Measurements from ENCODE around the gene ADCY4. TPM values are rescaled to one million over a fixed set of nuclear protein-coding genes. Genes with fewer than 3 reads are reported as not detected.
"Not testable (repeated sequence)": the region's sequence is repeated elsewhere in the genome, so short reads cannot be mapped to it uniquely, and the experiment has no call there.

The ADCY4 gene
- total and polyA plus RNA-seq, 9 donors: 7.8 to 33.3 (median 11.9) TPM

DNA sequence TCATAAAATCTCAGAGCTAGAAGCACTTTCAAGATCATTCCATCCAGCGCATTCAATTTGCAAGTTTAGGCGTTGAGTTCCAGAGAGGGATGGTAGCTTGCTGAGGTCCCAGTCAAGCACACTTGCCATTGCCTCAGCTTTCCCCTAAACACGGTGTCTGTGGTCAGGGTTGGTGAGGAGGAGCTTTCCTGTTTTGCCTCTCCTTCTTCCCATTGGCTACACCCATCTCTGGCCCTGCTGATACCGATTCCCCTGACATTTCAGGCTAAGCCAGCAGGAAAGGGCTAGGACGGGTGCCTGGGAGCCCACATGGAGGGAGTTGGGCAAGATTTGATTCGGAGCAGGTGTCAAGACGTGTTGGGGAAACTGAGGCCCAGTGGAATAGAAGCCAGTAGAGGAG is 42.3 kb upstream of the ADCY4 start:
- intact Hi-C loops (cut with DNase I): no loop called here
- Histone ChIP-seq H3K4me3 (no peak overlapping the region), H3K4me1 (ENCODE audit: insufficient read depth) (peaks cover 5% of the 10 kb centered on the region), H3K36me3 (no peaks in the 10 kb centered on the region), H3K27ac (no peak overlapping the region), H3K9me3 (no peaks in the 10 kb centered on the region), H3K27me3 (no peaks in the 10 kb centered on the region)
- WGBS, 3 donors: 77 to 80% (median 78%) methylated on average over 7 of the region's 7 CpGs
- TF ChIP-seq POLR2A (IDR thresholded peaks at IDR 0.05) (no peak), CTCF (IDR thresholded peaks at IDR 0.05) (no peak), EP300 (IDR thresholded peaks at IDR 0.05) (no peak)
- DNase-seq: no peak

DNA sequence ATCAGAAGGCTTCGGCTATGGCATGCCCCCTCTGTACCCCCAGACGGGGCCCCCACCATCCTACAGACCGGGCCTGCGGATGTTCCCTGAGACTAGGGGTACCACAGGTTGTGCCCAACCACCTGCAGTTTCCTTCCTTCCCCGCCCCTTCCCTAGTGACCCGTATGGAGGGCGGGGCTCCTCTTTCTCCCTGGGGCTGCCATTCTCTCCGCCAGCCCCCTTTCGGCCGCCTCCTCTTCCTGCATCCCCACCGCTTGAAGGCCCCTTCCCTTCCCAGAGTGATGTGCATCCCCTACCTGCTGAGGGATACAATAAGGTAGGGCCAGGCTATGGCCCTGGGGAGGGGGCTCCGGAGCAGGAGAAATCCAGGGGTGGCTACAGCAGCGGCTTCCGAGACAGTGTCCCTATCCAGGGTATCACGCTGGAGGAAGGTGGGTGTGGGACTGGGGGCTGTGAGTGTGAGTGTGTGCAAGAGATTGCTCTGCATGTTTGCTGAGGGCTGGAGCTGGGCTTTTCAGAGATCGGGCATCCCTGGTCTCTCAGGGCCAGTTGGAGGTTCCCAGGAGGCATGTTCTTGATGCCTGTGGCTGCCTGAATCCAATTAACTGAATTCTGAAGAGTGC is 41.7 kb upstream of the ADCY4 start:
- 75 to 80% (median 75%) methylated on average over 16 of the region's 16 CpGs for WGBS, 3 donors
- no peak overlapping the region for H3K4me3 ChIP-seq
- no peak overlapping the region for H3K27ac ChIP-seq
- intact Hi-C loops (cut with DNase I): no loop called here
- peaks cover 5% of the 10 kb centered on the region for H3K4me1 ChIP-seq (ENCODE audit: insufficient read depth)
- H3K27me3 ChIP-seq: no peaks in the 10 kb centered on the region
- H3K36me3 ChIP-seq: no peaks in the 10 kb centered on the region
- no peak for TF ChIP-seq CTCF (IDR thresholded peaks at IDR 0.05)
- TF ChIP-seq POLR2A (IDR thresholded peaks at IDR 0.05): no peak
- TF ChIP-seq EP300 (IDR thresholded peaks at IDR 0.05): no peak
- no peak for DNase-seq
- no peaks in the 10 kb centered on the region for H3K9me3 ChIP-seq

DNA sequence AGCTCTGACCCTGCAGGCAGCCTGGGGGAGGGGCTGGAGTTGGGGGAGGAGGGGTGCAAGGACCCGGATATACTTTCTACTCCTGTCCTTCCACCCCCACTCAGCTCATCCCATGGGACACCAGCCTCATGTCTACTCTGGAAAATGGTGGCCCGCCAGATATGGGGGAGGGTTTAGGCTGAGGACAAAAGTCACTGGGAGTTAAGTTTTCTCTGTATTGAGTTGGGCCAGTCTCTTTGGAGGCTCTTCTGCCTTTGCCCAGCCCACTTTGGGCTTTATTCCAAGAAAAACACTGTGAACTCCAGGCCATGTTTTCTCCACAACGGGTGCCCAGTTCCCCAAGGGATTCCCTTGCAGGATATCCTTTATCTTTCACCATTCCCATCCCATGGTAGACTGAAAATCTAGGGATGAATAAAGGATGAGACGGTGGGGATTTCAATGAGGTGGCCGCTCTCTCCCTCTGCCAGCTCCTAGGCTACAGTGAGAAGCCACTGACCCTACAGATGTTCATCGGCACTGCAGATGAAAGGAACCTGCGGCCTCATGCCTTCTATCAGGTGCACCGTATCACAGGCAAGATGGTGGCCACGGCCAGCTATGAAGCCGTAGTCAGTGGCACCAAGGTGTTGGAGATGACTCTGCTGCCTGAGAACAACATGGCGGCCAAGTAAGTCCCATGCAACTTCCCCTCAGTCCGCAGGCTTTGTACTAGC is 38.0 kb upstream of the ADCY4 start:
- 75 to 77% (median 76%) methylated on average over 12 of the region's 12 CpGs for WGBS, 3 donors
- DNase-seq: peak in 2 of 5 donors; percentile 35 to 51
- Histone ChIP-seq H3K4me1 (ENCODE audit: insufficient read depth) (peaks cover 9% of the 10 kb centered on the region), H3K27me3 (no peaks in the 10 kb centered on the region), H3K4me3 (no peak overlapping the region), H3K9me3 (no peaks in the 10 kb centered on the region), H3K27ac (no peak overlapping the region), H3K36me3 (no peaks in the 10 kb centered on the region)
- intact Hi-C loops (cut with DNase I): no loop called here
- TF ChIP-seq EP300 (IDR thresholded peaks at IDR 0.05): no peak
- no peak for TF ChIP-seq CTCF (IDR thresholded peaks at IDR 0.05)
- no peak for TF ChIP-seq POLR2A (IDR thresholded peaks at IDR 0.05)

- DNase-seq; H3K36me3 ChIP-seq; H3K4me1 ChIP-seq (ENCODE audit: insufficient read depth); H3K4me3 ChIP-seq; H3K27me3 ChIP-seq; H3K9me3 ChIP-seq; intact Hi-C loops (cut with DNase I): not testable (repeated sequence)
- WGBS, 3 donors: 83 to 87% (median 86%) methylated on average over 3 of the region's 3 CpGs
- peak overlapping the region in 1 of 2 donors; percentile 3 for H3K27ac ChIP-seq
Observed at GRCh38 chr14:24371605-24372004, 36.7 kb upstream of the ADCY4 start.

DNA sequence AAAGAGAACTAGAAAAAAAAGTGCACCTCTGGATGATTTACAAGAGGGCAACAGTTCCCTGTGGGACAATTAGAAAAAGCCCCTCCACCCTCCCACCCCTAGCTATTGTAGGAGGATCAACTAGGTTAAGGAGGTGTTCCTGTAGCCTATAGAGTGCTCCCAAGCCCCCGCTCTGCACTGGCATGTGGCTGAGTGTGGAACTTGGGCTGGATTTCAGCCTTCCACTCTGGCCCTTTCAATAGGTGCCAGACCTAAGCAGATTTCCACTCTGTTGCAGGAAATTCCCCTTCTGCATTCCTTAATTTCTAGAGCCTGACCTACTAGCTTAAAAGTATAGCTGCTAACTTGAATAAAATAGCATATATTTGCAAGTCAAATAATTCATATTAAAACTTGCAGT is 35.9 kb upstream of the ADCY4 start:
- TF ChIP-seq EP300 (IDR thresholded peaks at IDR 0.05): no peak
- TF ChIP-seq POLR2A (IDR thresholded peaks at IDR 0.05): no peak
- no peak for TF ChIP-seq CTCF (IDR thresholded peaks at IDR 0.05)
- DNase-seq: no peak
- Histone ChIP-seq H3K27me3 (no peaks in the 10 kb centered on the region), H3K4me3 (no peak overlapping the region), H3K36me3 (no peaks in the 10 kb centered on the region), H3K27ac (peak overlapping the region in 1 of 2 donors; percentile 19), H3K9me3 (no peaks in the 10 kb centered on the region), H3K4me1 (ENCODE audit: insufficient read depth) (peaks cover 9% of the 10 kb centered on the region)
- WGBS, 3 donors: 55 to 70% (median 68%) methylated on average over 1 of the region's 1 CpG
- intact Hi-C loops (cut with DNase I): no loop called here

All from ovary (tissue), 9 donors.